ENCODE measurements around the gene PLCL1. TPM values are rescaled to one million over a fixed set of nuclear protein-coding genes. Genes with fewer than 3 reads are reported as not detected.

PLCL1 gene
- total RNA-seq, 4 donors from 2014 or later: 6.6 to 10.8 (median 8.3) TPM

DNA sequence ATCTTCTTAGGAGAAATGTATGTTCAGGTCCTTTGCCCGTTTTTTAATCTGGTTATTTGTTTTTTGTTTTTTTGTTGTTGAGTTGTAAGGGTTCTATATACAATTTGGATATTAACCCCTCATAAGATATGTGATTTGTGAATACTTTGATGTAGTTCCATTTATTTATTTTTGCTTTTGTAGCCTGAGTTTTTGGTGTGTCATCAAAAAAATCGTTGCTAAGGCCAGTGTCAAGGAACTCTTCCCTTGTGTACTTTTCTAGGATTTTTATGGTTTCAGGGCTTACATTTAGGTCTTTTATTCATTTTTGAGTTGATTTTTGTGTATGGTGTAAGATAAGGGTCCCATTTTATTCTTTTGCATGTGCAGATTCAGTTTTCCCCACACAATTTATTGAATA is 372.6 kb downstream of the PLCL1 start:
- TF ChIP-seq, protein P1, sequence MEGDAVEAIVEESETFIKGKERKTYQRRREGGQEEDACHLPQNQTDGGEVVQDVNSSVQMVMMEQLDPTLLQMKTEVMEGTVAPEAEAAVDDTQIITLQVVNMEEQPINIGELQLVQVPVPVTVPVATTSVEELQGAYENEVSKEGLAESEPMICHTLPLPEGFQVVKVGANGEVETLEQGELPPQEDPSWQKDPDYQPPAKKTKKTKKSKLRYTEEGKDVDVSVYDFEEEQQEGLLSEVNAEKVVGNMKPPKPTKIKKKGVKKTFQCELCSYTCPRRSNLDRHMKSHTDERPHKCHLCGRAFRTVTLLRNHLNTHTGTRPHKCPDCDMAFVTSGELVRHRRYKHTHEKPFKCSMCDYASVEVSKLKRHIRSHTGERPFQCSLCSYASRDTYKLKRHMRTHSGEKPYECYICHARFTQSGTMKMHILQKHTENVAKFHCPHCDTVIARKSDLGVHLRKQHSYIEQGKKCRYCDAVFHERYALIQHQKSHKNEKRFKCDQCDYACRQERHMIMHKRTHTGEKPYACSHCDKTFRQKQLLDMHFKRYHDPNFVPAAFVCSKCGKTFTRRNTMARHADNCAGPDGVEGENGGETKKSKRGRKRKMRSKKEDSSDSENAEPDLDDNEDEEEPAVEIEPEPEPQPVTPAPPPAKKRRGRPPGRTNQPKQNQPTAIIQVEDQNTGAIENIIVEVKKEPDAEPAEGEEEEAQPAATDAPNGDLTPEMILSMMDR (IDR thresholded peaks at IDR 0.05; ENCODE audit: low read depth): no peak

DNA sequence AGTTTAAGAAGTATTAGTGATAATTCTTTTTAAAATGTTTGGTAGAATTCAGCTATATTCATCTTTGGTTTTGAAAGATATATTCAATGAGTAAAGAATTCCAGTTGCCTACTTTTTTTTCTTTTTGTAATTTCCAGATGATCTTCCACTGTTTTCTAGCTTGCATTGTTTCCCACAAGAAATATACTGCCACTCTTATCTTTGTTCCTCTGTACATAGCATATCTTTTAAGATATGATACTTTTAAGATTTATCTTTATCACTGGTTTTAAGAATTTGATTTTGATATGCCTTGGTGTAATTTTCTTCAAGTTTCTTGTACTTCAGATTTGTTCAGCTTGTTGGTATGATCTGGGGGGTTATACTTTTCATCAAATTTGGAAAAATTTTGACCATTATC is 374.4 kb downstream of the PLCL1 start:
- TF ChIP-seq, protein P1 (IDR thresholded peaks at IDR 0.05; ENCODE audit: low read depth): no peak

DNA sequence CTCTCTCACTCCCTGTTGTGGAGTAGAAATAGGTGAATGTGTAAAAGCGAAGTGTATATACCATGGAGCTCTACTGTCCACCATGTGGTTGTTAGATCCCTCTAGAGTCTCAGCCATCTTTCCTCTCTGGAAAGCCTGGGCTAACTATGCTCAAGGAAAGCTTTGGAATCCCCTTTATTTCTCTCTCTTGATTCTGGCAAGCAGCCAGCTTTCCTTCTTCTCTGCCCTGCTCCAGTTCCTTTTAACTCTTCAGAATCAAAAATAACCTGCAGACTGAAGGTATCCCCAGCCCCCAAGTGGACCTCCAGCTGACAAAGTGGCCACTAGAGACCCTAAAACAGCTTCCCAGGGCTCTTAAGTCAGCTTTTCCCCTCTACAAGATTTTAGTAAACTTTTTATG is 381.9 kb downstream of the PLCL1 start:
- TF ChIP-seq, protein P1 (IDR thresholded peaks at IDR 0.05; ENCODE audit: low read depth): no peak

DNA sequence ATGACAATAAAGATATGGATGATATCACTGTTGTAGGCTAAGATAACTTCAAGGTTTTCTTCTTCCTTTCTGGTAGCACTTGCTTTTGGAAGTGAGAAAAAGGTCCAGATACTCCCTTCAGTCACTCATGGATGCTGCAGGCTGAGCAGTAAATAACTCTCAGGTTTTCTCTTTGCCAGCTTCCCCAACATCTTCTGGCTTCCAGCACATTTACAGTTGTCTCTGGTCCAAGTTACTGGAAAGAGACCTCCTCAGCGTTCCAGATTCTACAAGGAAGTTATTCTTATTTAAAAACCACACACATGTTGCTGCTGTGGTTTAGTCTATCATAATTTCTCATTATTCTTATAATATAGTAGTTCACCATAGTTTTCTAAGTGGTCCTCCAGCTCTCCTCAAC is 383.4 kb downstream of the PLCL1 start:
- TF ChIP-seq, protein P1 (IDR thresholded peaks at IDR 0.05; ENCODE audit: low read depth): no peak

DNA sequence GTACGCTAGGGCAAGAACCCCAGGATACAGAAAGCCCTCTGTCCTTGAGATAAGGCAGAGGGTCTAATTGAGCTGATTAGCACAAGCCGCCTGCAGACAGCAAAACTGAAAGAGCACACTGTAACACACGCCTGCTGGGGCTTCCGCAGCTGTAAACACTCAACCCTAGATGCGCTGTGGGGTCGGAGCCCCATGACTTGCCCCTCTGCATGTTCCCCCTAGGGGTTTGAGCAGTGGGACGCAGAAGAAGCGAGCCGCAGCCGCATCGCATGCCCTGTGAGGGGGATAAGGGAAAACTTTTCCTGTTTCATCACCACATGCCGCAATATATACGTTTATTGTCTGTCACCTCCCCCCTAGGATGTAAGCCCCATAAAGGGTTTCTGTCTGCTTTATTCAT is 384.6 kb downstream of the PLCL1 start:
- TF ChIP-seq, protein P1 (IDR thresholded peaks at IDR 0.05; ENCODE audit: low read depth): no peak

DNA sequence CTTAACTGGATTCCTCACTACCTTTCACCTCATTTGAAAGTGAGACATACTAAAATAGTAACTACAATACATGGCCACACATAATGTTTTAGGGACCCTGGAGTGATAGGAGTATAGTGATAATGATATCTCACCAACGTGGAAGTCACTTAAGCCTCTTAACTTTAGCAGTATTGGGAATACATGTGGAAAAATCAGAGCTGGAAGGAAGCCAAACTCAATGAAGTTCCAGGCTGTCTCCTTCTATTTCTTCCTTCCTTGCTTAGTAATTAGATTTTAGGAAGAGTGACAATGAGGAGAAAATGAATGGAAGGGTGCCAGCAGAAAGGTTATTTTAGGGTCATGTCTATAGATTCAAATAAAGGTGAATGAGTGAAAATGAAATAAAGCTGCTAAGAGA is 387.3 kb downstream of the PLCL1 start:
- TF ChIP-seq, protein P1 (IDR thresholded peaks at IDR 0.05; ENCODE audit: low read depth): no peak

Other genes starting within 250 kb of the PLCL1 start
- gene RFTN2, start 129.0 kb upstream of the PLCL1 start, total RNA-seq: 10 to 100 TPM; 12.7 to 29.6 (median 23.0) TPM
- gene MARS2, start 99.2 kb upstream of the PLCL1 start, total RNA-seq: 1 to 10 TPM; 3.3 to 4.5 (median 4.1) TPM
- gene BOLL, start 19.3 kb upstream of the PLCL1 start, total RNA-seq: not detected